ENCODE results near the gene CPT1A.

CPT1A gene

DNA sequence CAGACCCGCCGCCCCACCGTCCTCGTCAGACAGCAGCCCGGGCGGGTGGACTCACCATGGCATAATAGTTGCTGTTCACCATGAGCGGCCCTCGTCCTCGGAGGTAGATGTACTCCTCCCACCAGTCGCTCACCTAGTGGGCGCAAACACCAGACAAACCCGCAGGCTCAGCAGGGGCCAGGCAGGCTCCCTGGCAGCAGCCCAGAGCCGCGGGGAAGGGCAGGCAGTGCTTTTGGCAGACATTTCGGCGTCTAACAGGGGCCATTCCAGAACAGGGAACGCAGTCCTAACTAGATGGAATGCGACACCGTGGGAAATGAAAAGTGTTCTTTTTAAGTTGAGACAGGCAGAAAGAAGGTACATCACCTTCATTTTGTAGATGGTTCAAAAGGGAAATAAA is 44.9 kb downstream of the CPT1A start:
- no peak for DNase-seq (ENCODE audit: low read depth)

DNA sequence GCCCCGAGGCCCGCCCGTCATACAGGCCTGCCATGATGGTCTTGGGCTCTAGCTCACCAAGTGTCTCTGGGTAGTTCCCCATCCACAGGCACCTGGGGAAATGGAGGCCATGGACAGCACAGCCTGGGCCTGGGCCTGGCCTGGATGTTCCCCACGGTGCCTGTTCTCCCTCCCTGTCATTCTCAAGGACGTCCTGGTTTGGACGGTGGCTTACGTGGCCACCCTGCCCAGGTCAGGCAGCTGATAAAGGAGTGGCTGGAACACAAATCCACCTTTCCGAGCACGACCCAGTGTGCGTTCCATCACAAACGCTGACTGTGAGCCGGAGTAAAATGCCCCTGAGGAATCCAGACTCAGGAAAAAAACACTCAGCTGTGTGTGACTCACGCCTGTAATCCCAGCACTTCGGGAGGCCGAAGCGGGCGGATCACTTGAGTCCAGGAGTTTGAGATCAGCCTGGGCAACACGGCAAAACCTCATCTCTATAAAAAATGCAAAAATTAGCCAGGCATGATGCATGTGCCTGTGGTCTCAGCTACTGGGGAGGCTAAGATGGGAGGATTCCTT is 49.2 kb downstream of the CPT1A start:
- DNase-seq (ENCODE audit: low read depth) = no peak

- no peak for DNase-seq (ENCODE audit: low read depth)
Observed at GRCh38 chr11:68784653-68785052, 57.1 kb downstream of the CPT1A start.

- DNase-seq (ENCODE audit: low read depth) = no peak
Observed at GRCh38 chr11:68783216-68783821, 58.4 kb downstream of the CPT1A start.

DNA sequence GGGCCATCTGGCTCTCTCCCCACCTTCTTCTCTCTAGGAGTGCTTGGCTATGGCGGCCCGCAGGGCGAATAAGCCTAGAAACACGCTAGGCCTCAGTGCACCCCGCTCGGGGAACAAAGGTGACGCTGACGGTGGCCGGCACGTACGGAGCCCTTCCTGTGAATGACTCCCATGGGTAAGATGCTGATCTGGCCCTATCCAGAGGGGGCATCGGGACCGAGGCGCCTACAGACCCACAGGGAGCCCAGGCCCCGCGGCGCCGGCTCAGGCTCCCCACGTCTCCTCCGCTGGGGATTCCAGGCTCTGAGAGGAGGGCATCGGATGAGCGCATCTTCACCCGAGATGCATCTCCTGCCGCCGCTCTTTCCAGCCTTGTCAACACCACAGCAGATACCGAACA is 59.0 kb downstream of the CPT1A start:
- DNase-seq (ENCODE audit: low read depth) = no peak

DNA sequence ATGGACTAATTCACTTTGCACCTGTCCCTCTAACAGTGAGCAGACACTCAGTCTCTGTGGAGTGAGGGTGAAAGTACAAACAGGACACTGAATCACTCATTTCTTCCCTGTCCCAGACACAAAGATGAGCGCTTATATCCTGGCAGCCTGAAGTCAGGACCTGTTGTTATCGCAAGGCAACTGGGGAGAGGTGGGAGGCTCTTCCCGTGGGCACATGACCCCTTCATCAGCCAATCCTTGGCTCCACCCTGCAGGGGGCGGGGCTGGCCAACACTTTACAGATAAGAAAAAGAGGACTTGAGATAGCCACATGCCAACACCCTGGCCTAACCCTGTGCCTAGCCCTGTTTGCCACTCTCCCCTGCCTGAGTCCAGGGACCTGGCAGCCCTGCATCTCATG is 60.9 kb downstream of the CPT1A start:
- no peak for DNase-seq (ENCODE audit: low read depth)

DNA sequence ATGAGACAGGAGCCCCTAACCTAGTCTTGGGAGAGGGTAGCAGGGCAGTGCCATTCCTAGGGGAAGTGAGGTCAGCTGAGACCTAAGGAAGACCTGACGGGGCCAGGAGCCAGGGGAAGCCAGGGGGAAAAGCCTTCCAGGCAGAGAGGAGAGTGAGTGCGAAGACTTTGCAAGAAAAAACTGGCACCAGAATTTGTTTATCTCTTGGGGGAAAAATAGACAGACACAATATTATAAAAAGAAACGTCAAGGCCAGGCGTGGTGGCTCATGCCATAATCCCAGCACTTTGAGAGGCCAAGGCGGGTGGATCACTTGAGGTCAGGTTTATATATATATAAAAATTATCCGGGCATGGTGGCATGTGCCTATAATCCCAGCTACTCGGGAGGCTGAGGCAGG is 63.5 kb downstream of the CPT1A start:
- DNase-seq (ENCODE audit: low read depth) = no peak

DNA sequence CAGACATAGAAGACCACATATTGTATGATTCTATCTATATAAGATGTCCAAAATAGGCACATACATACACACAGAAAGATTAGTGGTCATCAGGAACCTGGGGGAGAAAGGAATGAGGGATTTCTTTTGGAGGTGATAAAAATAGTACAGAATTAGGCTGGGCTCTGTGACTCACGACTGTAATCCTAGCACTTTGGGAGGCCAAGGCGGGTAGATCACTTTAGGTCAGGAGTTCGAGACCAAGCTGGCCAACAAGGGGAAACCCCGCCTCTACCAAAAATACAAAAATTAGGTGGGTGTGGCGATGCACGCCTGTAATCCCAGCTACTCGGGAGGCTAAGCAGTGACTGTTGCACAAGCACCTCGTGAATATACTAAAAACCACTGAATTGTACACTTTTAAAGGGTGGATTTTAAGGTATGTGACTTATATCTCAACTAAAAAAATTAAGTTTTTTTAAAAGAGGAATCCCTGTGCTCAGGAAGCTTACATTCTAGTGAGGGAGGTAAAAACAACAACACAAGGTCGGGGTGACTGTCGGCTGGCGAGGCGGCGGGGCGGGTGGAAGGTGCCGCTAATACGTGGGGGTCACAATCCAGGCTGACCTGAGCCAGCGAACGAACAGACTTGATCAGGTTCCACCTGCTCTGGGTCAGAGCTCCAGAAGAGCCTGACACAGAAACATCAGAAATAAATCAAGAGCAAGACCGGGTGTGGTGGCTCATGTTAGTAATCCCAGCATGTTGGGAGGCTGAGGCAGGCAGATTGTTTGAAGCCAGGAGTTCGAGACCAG is 65.1 kb downstream of the CPT1A start:
- DNase-seq (ENCODE audit: low read depth) = no peak

- DNase-seq (ENCODE audit: low read depth) = no peak
Observed at GRCh38 chr11:68775951-68776388, 65.7 kb downstream of the CPT1A start.

- DNase-seq (ENCODE audit: low read depth) = no peak
Observed at GRCh38 chr11:68774194-68774585, 67.5 kb downstream of the CPT1A start.

- DNase-seq (ENCODE audit: low read depth) = no peak
Observed at GRCh38 chr11:68773521-68774193, 68.1 kb downstream of the CPT1A start.

DNA sequence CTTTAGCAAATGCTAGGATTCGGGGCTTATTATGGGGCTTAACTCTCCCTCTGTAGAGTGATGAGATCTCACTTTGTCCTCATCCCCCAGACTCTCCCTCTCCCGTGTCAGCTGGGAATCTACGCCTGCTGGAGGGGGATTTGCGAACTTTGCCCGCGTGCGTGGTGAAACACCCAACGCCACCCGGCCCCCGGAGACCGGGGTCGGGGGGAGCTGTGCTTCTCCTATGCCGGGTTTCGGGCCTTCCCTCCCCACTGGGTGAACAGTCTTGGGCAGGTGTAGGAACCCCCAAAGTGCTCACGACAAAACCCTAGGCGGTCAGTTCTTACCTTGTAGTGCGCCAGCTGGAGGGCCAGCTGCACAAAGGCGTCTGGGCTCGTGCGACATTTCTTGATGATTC is 68.8 kb downstream of the CPT1A start:
- no peak for DNase-seq (ENCODE audit: low read depth)

GRCh38 chr11:68770781-68771180 is 70.9 kb downstream of the CPT1A start:
- DNase-seq (ENCODE audit: low read depth) = no peak

DNA sequence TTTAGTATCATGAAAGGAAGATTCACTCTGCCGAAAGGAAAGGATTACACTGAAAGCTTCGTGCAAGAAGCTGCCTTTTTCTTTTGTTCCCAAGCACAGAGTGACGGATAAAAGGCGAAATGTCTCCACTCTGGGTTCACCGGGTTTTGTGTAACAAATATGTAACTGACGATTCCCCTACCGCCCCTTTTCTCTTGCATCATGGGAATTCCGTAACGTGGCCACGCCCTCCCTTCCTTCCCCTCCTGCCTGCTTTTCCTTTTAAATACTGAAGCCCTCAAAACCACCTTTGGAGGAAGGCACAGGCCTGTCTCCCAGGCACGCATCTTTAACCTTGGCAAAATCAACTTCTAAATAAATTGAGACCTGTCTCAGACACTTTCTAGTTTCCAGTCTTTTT is 74.0 kb downstream of the CPT1A start:
- no peak for DNase-seq (ENCODE audit: low read depth)

DNA sequence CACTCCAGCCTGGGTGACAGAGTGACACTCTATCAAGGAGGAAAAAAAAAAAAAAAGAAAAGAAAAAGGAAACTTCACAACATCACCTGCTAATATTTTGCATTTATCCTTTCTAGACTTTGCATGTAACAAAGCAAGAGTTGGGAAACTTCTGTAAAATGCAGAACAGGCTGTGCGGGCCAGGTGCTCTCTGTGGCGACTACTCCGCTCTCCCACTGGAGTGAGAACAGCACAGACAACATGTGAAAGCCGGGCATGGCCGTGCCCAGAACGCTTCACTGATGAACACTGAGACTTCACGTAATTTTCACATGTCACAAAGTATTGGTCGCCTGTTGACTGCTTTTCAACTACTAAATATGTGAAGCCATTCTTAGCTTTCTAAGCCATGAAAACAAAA is 74.9 kb downstream of the CPT1A start:
- no peak for DNase-seq (ENCODE audit: low read depth)

DNA sequence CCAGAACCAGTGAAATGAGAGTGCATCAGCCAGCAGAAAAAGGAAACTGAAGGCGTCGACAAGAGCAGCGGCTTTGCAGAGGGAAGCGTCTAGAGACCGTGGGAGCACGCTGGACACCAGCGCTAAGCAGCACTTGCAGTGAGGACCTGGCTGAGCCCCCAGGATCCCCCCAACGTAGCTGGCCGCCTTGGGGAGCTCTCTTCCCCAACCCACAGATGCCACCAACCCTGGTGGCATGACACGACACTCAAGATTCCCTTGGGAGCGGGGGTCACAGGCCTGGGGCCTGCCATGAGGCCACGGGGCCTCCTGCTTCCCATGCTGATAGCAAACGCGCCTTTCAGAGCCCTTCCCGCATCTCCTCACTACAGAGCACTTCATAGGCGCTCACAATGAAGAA is 77.0 kb downstream of the CPT1A start:
- no peak for DNase-seq (ENCODE audit: low read depth)

- DNase-seq (ENCODE audit: low read depth) = no peak
Observed at GRCh38 chr11:68763926-68764657, 77.6 kb downstream of the CPT1A start.

DNA sequence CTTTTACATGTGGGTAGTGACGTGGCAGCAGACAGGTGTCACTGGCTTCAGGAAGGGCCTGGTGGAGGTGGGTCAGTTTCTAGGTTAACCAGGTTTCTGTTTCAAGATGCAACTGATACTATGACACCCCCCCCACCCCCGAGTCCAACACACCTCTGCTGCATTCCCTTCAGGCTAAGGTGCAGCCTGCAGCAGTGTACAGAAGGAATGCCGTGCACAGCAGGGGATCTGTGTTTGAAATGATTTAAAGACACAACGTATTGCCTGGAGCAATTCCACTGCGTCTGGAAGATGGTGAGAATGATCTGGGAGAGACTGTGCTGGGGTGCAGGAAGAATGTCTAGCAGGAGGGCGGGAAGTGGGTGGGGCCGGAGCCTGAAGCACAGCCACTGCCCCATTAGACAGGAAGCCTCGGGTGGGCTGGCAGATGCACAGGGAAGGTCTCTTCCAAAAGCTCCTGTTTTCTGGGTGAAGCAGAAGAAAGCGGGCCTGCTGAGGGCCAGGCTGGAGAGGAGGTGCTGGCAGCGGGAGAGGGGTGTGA is 78.5 kb downstream of the CPT1A start:
- no peak for DNase-seq (ENCODE audit: low read depth)

DNA sequence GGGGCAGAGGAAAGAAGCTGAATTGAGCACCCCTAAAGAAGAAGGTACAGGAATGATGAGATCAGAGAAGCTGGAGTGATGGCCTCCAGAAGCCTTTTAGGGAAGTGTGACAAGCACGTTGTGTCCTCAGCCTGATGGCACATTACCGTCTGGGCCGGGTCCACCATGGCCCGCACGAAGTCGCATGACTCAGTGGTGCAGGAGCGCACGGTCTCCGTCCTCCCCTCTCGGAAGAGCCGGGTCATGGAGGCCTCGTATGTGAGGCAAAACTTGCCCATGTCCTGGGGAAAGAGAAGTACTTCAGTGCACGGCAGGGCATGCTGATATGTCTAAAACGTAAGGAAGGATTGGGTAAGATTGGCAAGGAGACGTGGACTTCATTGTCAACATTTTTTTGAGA is 79.2 kb downstream of the CPT1A start:
- DNase-seq (ENCODE audit: low read depth) = no peak

DNA sequence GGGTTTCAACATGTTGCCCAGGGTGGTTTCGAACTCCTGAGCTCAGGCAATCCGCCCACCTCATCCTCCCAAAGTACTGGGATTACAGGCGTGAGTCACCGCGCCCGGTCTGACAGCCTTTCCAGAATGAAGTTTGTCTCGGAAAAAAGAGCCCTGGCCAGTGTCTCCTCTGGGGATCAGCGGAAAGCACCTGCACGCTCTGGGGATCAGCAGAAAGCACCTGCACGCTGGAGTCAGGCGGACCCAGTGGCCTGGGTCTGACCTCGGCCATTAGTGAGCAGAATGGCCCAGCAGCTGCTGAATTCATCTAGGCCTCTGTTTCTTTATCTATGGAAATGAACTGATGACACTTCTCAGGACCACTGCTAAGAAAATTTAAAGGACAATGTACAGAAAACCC is 79.9 kb downstream of the CPT1A start:
- no peak for DNase-seq (ENCODE audit: low read depth)

DNA sequence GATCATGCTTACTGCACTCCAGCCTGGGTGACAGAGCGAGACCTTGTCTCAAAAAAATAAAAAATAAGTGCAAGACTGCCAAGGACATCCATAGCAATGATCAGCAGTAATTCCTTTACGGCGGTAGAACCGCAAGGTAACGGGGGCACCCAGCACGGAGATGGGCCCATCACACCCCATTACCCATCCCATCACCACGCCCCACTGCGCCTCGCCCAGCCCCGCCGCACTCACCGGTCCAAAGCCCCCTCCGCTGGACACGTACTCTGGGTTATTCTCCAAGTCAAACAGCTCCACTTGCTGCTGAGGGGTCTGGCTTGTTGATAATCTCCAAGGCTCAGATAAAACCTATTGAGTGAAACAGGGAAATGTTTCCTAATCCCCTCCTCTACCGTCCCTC is 81.7 kb downstream of the CPT1A start:
- DNase-seq (ENCODE audit: low read depth) = no peak

DNA sequence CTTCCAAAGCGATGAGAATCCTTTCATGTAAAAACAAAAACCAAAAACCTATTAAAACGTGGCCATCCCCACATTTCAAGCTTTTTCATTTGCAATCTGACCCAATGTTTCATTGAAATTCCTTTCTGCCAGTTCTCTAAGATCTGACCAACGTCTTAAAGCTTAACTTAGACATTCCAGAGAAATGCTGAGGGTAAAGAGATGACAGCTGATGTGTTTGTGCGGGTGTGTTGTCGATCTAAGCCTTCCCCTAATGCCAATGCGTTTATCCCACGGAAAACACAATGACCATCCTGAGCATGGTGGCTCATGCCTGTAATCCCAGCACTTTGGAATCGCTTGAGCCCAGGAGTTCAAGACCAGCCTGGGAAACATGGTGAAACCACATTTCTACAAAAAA is 84.0 kb downstream of the CPT1A start:
- no peak for DNase-seq (ENCODE audit: low read depth)
